HFF-Myc (cell line): ENCODE data around the gene ZFP62.

ENCODE experiments used
- DNase-seq: peaks from one replicate; pipeline ENCODE4 v3.0.0-alpha.2; 2011; ENCODE audit warnings: low read depth; ENCODE audit errors: extremely low read depth
- H3K4me3 ChIP-seq: replicated peaks from 2 replicates; pipeline ENCODE4 v1.5.1; 2011; ENCODE audit warnings: low read depth, mild to moderate bottlenecking, control low read depth, low read length
- CTCF ChIP-seq: IDR thresholded peaks from 2 replicates; pipeline ENCODE4 v1.5.1; 2012; ENCODE audit warnings: mild to moderate bottlenecking, low read depth, low read length, control low read depth; ENCODE audit errors: missing control alignments

The ZFP62 gene

GRCh38 chr5:180824630-180825476 is 36.2 kb downstream of the ZFP62 start:
- H3K4me3 ChIP-seq = no peak overlapping the region
- TF ChIP-seq CTCF = no peak
- DNase-seq = no peak

- H3K4me3 ChIP-seq = no peak overlapping the region
- no peak for TF ChIP-seq CTCF
- no peak for DNase-seq
Measured at GRCh38 chr5:180823940-180824629, 37.0 kb downstream of the ZFP62 start.

GRCh38 chr5:180823346-180823745 is 37.7 kb downstream of the ZFP62 start:
- TF ChIP-seq CTCF = no peak
- no peak overlapping the region for H3K4me3 ChIP-seq

GRCh38 chr5:180821538-180821937 is 39.5 kb downstream of the ZFP62 start:
- no peak for TF ChIP-seq CTCF
- no peak for DNase-seq
- no peak overlapping the region for H3K4me3 ChIP-seq

More at GRCh38 chr5:180823346-180823745, 37.7 kb downstream of the ZFP62 start:
- no peak for DNase-seq

- H3K4me3 ChIP-seq = no peak overlapping the region
- no peak for DNase-seq
Measured at GRCh38 chr5:180820788-180821321, 40.2 kb downstream of the ZFP62 start.

More at GRCh38 chr5:180820788-180821321, 40.2 kb downstream of the ZFP62 start:
- TF ChIP-seq CTCF = no peak
